Panc1 (cell line): ENCODE data around the gene EGFR. TPM values are rescaled to one million over a fixed set of nuclear protein-coding genes. Genes with fewer than 3 reads are reported as not detected.

ENCODE experiments used
- ATAC-seq: fragments of 200-7000 bp; cut with Tn5 transposase; 2 replicates; pipeline ENCODE4 v1.9.1; 2020; ENCODE audit warnings: mild to moderate bottlenecking, moderate library complexity
- BruUV-seq: library from RNA; stranded (reverse); fragments of 400-500 nt; replicated peaks from 2 replicates; lab custom pipeline; 2021; lab: Mats Ljungman, UMichigan
- CTCF ChIA-PET: fragments of 300-600 bp; sonication (Branson Sonifier 250); formaldehyde crosslinking; loops from one replicate; lab custom pipeline; 2022; ENCODE audit warnings: antibody characterized with exemption; lab: Charles Lee
- POLR2A ChIA-PET: fragments of 300-600 bp; sonication (Branson Sonifier 250); formaldehyde crosslinking; loops from one replicate; lab custom pipeline; 2022; ENCODE audit warnings: antibody characterized with exemption; lab: Charles Lee
- DNase-seq: peaks from one replicate; pipeline ENCODE4 v3.0.0-alpha.2; 2010; ENCODE audit warnings: low read depth, low spot score
- H3K27ac ChIP-seq: 2 replicates; pipeline ENCODE4 v1.5.1; 2011; ENCODE audit warnings: mild to moderate bottlenecking, low read length, inconsistent platforms
- H3K27me3 ChIP-seq: fragments of 200-500 bp; sonication (Bioruptor generic); 2 replicates; pipeline ENCODE4 v1.6.0; 2014; ENCODE audit warnings: low read length, inconsistent platforms; ENCODE audit not compliant: control insufficient read depth, insufficient read depth
- H3K36me3 ChIP-seq: fragments of 200-500 bp; sonication (Bioruptor generic); 2 replicates; pipeline ENCODE4 v1.5.1; 2014; ENCODE audit warnings: inconsistent platforms, mild to moderate bottlenecking, low read length, moderate library complexity; ENCODE audit not compliant: control insufficient read depth, insufficient read depth
- H3K4me1 ChIP-seq: 2 replicates; pipeline ENCODE4 v1.5.1; 2011; ENCODE audit warnings: inconsistent platforms, mild to moderate bottlenecking, low read length, moderate library complexity; ENCODE audit not compliant: control insufficient read depth, insufficient read depth
- H3K4me3 ChIP-seq, 2 experiments: 2 replicates each; pipeline ENCODE4 v1.5.1; 2011 to 2012; ENCODE audit warnings: low read depth in 2 of 2, low read length in 2 of 2, mild to moderate bottlenecking in 2 of 2, inconsistent platforms in 1 of 2, moderate library complexity in 1 of 2
- H3K9me3 ChIP-seq: fragments of 200-500 bp; sonication (Bioruptor generic); 2 replicates; pipeline ENCODE4 v1.5.1; 2014; ENCODE audit warnings: low read depth, mild to moderate bottlenecking, inconsistent platforms, low read length, moderate library complexity; ENCODE audit not compliant: control insufficient read depth, insufficient read depth
- POLR2AphosphoS5 ChIP-seq: IDR thresholded peaks from 2 replicates; pipeline ENCODE4 v1.6.1; 2012; ENCODE audit warnings: mild to moderate bottlenecking, low read depth, low read length, moderate library complexity
- SIN3A ChIP-seq: IDR thresholded peaks from 2 replicates; pipeline ENCODE4 v1.6.1; 2012; ENCODE audit warnings: low read depth, mild to moderate bottlenecking, low read length, moderate library complexity, borderline replicate concordance; ENCODE audit not compliant: insufficient read depth
- TCF7L2 ChIP-seq: IDR thresholded peaks from 2 replicates; pipeline ENCODE4 v1.6.1; 2011; ENCODE audit warnings: mild to moderate bottlenecking, low read depth, low read length, inconsistent platforms
- in situ Hi-C: cut with HindIII; loops from 2 replicates; pipeline ENCODE4 v1.10.0; 2016; ENCODE audit warnings: low sequenced_read_pairs, low pct_unique_long_range_greater_than_20kb
- intact Hi-C: fragments of 100-400 bp; cut with micrococcal nuclease; formaldehyde crosslinking; loops from one replicate; pipeline ENCODE4 v1.10.0; 2022; ENCODE audit not compliant: unreplicated experiment
- total RNA-seq: library from RNA; stranded (reverse); gene quantifications from one replicate; pipeline ENCODE4 v1.2.1, GENCODE V29; 2021; ENCODE audit not compliant: unreplicated experiment
- TF ChIP-seq, protein P1 (sequence below), 2 experiments: IDR thresholded peaks; 2 replicates each; pipeline ENCODE4 v1.6.1; 2011 to 2012; ENCODE audit warnings: low read depth in 2 of 2, control low read depth in 1 of 2, low read length in 1 of 2, mild to moderate bottlenecking in 1 of 2, moderate library complexity in 1 of 2; ENCODE audit not compliant: insufficient read depth in 1 of 2
- TF ChIP-seq, protein P2 (sequence below): fragments of 450-650 bp; IDR thresholded peaks from 2 replicates; pipeline ENCODE4 v1.5.1; 2017; ENCODE audit warnings: mild to moderate bottlenecking

EGFR gene
- total RNA-seq, 1 experiment from 2014 or later = 156 TPM

DNA sequence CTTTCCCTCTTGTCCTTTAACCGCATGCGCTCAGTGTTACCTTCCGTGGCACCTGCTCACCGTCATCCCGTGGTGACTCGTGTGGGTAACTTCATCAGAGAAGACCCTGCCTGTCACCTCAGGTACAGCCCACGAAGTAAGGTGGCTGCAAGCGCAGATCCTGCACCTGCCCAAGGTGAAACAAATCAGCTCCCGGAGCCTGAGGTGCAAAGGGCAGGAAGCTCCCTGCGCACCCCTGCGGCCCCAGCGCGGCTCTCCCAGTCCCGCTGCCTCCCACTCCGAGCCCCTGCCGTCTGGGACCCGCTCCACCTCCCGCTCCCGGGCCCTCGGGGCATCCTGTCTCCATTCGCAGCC is 235.4 kb downstream of the EGFR start:
- H3K27ac ChIP-seq = peak overlapping the region; percentile 75
- no TSS peak for BruUV-seq
- TF ChIP-seq, protein P1, sequence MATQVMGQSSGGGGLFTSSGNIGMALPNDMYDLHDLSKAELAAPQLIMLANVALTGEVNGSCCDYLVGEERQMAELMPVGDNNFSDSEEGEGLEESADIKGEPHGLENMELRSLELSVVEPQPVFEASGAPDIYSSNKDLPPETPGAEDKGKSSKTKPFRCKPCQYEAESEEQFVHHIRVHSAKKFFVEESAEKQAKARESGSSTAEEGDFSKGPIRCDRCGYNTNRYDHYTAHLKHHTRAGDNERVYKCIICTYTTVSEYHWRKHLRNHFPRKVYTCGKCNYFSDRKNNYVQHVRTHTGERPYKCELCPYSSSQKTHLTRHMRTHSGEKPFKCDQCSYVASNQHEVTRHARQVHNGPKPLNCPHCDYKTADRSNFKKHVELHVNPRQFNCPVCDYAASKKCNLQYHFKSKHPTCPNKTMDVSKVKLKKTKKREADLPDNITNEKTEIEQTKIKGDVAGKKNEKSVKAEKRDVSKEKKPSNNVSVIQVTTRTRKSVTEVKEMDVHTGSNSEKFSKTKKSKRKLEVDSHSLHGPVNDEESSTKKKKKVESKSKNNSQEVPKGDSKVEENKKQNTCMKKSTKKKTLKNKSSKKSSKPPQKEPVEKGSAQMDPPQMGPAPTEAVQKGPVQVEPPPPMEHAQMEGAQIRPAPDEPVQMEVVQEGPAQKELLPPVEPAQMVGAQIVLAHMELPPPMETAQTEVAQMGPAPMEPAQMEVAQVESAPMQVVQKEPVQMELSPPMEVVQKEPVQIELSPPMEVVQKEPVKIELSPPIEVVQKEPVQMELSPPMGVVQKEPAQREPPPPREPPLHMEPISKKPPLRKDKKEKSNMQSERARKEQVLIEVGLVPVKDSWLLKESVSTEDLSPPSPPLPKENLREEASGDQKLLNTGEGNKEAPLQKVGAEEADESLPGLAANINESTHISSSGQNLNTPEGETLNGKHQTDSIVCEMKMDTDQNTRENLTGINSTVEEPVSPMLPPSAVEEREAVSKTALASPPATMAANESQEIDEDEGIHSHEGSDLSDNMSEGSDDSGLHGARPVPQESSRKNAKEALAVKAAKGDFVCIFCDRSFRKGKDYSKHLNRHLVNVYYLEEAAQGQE (IDR thresholded peaks at IDR 0.05; ENCODE audit: insufficient read depth in 1 of 2, low read depth in 2 of 2, low read length in 1 of 2) = no peak
- TF ChIP-seq POLR2AphosphoS5 (no peak), SIN3A (no peak), TCF7L2 (no peak)
- TF ChIP-seq, protein P2, sequence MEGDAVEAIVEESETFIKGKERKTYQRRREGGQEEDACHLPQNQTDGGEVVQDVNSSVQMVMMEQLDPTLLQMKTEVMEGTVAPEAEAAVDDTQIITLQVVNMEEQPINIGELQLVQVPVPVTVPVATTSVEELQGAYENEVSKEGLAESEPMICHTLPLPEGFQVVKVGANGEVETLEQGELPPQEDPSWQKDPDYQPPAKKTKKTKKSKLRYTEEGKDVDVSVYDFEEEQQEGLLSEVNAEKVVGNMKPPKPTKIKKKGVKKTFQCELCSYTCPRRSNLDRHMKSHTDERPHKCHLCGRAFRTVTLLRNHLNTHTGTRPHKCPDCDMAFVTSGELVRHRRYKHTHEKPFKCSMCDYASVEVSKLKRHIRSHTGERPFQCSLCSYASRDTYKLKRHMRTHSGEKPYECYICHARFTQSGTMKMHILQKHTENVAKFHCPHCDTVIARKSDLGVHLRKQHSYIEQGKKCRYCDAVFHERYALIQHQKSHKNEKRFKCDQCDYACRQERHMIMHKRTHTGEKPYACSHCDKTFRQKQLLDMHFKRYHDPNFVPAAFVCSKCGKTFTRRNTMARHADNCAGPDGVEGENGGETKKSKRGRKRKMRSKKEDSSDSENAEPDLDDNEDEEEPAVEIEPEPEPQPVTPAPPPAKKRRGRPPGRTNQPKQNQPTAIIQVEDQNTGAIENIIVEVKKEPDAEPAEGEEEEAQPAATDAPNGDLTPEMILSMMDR = no peak
- H3K4me3 ChIP-seq = peak overlapping the region; percentile 56 to 88
- no peaks in the 10 kb centered on the region for H3K36me3 ChIP-seq
- peaks cover 3% of the 10 kb centered on the region; the same call in 1 of the 2 replicates for H3K27me3 ChIP-seq
- H3K4me1 ChIP-seq = peaks cover 7% of the 10 kb centered on the region
- in situ Hi-C loops = no loop called here
- POLR2A ChIA-PET = interaction anchor here (0.6 kb wide), 1 partner anchor 415 kb away, joined by 3 read pairs; no protein-coding TSS in a partner anchor
- H3K9me3 ChIP-seq = no peaks in the 10 kb centered on the region
- CTCF ChIA-PET = interaction anchor here (0.5 to 2.3 kb wide), 12 partner anchors 11 to 544 kb away, joined by 3 to 23 read pairs (median 3); no protein-coding TSS in a partner anchor
- intact Hi-C loops = loop anchor here (2.0 to 10.0 kb wide), 4 partner anchors 119 to 413 kb away; no protein-coding TSS in a partner anchor
- DNase-seq (no peak), ATAC-seq (peak; percentile 1; the same call in 1 of the 2 replicates)

DNA sequence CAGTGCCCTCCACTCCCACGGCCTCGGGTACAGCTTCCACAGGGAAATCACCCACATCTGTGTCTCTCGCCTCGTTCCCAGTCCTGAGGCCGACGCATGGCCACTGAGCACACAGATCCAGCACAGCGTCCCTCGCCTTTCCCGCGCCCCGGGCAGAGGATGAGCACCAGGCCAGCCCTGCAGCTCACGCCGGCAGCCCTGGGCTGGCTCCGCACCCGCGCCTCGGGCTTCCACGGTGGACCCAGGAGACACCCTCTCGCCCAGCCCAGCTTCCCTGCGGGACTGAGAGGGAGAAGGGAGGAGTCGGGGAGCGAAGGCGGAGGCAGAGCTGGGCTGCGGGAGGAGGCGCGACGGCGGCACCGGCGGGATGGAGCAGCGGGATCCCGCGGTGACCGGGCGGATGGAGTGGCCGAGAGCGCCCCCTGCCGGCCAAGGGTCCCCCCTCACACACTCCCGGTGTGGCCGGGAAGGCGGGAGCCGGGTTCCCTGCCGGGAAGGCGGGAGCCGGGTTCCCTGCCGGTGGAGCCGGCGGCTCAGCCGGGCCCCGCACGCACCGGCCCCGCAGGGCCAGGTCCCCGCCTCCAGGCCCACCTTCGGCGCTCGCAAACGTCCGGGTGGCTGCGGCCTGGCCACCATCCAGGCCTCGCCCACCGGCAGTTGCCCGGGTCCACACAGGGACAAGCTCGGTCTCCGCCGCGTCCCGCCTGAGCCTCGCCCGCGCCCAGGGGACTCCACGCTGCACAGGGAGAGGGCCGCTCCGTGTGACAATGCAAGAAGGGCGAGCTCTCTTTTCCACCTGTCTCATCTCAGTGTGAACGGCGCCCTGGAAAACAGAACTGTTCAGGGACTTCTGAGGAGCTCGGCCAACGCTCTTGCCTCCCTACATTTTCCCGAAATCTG is 236.0 kb downstream of the EGFR start:
- no TSS peak for BruUV-seq
- CTCF ChIA-PET = interaction anchor here (0.5 to 2.3 kb wide), 23 partner anchors 11 to 530 kb away, joined by 3 to 23 read pairs (median 3); partner anchors contain the start of gene SEC61G
- Histone ChIP-seq H3K36me3 (no peaks in the 10 kb centered on the region), H3K27me3 (peaks cover 3% of the 10 kb centered on the region; the same call in 1 of the 2 replicates), H3K4me3 (peak overlapping the region; percentile 56 to 88), H3K9me3 (no peaks in the 10 kb centered on the region), H3K4me1 (peaks cover 7% of the 10 kb centered on the region), H3K27ac (peak overlapping the region; percentile 80)
- POLR2A ChIA-PET = interaction anchor here (0.6 kb wide), 1 partner anchor 416 kb away, joined by 3 read pairs; no protein-coding TSS in a partner anchor
- ATAC-seq = peak; percentile 94
- peak; percentile 33 for DNase-seq
- in situ Hi-C loops (no loop called here), intact Hi-C loops (loop anchor here (1.0 to 10.0 kb wide), 6 partner anchors 120 to 482 kb away; no protein-coding TSS in a partner anchor)
- TF ChIP-seq, protein P2 = peak; percentile 85
- TF ChIP-seq POLR2AphosphoS5 (peak; percentile 19; the same call in 1 of the 2 replicates), SIN3A (peak; percentile 83), TCF7L2 (no peak)
- TF ChIP-seq, protein P1 (IDR thresholded peaks at IDR 0.05; ENCODE audit: insufficient read depth in 1 of 2, low read depth in 2 of 2, low read length in 1 of 2) = peak in 1 of 2 experiments; percentile 42; a peak in 1 of 4 replicates
